Osteocyte (in vitro differentiated cells): ENCODE measurements around the gene PKN2. TPM values are rescaled to one million over a fixed set of nuclear protein-coding genes. Genes with fewer than 3 reads are reported as not detected.

Experiments used
- DNase-seq: peaks from one replicate; pipeline ENCODE4 v3.0.0; 2021; ENCODE audit warnings: mixed read lengths; ENCODE audit not compliant: unreplicated experiment; ENCODE audit errors: extremely low spot score
- H3K27ac Mint-ChIP-seq: one replicate; pipeline ENCODE4 v1.8.0; 2021; ENCODE audit warnings: mild to moderate bottlenecking, mixed read lengths; ENCODE audit not compliant: unreplicated experiment
- H3K27me3 Mint-ChIP-seq: one replicate; pipeline ENCODE4 v1.8.0; 2021; ENCODE audit warnings: mixed read lengths; ENCODE audit not compliant: unreplicated experiment
- H3K36me3 Mint-ChIP-seq: one replicate; pipeline ENCODE4 v1.8.0; 2021; ENCODE audit warnings: mixed read lengths; ENCODE audit not compliant: unreplicated experiment
- H3K4me1 Mint-ChIP-seq: one replicate; pipeline ENCODE4 v1.8.0; 2021; ENCODE audit warnings: mixed read lengths; ENCODE audit not compliant: unreplicated experiment
- H3K4me3 Mint-ChIP-seq: one replicate; pipeline ENCODE4 v1.8.0; 2021; ENCODE audit warnings: mild to moderate bottlenecking, moderate library complexity, mixed read lengths; ENCODE audit not compliant: unreplicated experiment
- H3K9me3 Mint-ChIP-seq: one replicate; pipeline ENCODE4 v1.8.0; 2021; ENCODE audit warnings: mixed read lengths; ENCODE audit not compliant: unreplicated experiment
- total RNA-seq: library from RNA; stranded (reverse); gene quantifications from 2 replicates; pipeline ENCODE4 v1.2.1, GENCODE V29; 2021
- TF ChIP-seq, protein P1 (sequence below): fragments of 200-600 bp; sonication (generic); IDR thresholded peaks from 2 replicates; pipeline ENCODE4 v1.5.0; 2021; ENCODE audit warnings: antibody characterized with exemption, mild to moderate bottlenecking, moderate library complexity

Gene PKN2
- total RNA-seq, 1 donor from 2014 or later, result 46.8 TPM

DNA sequence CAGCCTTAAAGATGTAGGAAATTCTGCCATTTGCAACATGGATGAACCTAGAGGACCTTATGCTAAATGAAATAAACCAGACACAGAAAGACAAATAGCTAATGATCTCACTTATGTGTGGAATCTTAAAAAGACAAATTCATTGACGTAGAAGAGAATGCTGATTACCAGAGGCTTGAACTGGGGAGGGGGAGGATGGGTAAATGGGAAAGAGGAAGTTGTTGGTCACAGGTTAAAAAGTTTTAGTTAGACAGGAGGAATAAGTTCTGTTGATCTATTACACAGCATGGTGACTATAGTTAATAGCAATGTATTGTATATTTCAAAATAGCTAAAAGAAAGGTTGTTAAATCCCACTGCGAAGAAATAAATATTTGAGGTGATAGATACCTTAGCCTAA lies 62.8 kb downstream of the PKN2 start:
- Mint-ChIP-seq H3K27ac (no peak overlapping the region), H3K4me1 (peaks cover 4% of the 10 kb centered on the region), H3K27me3 (no peaks in the 10 kb centered on the region), H3K36me3 (peaks cover 9% of the 10 kb centered on the region), H3K4me3 (no peak overlapping the region), H3K9me3 (no peaks in the 10 kb centered on the region)
- no peak for DNase-seq
- TF ChIP-seq, protein P1, sequence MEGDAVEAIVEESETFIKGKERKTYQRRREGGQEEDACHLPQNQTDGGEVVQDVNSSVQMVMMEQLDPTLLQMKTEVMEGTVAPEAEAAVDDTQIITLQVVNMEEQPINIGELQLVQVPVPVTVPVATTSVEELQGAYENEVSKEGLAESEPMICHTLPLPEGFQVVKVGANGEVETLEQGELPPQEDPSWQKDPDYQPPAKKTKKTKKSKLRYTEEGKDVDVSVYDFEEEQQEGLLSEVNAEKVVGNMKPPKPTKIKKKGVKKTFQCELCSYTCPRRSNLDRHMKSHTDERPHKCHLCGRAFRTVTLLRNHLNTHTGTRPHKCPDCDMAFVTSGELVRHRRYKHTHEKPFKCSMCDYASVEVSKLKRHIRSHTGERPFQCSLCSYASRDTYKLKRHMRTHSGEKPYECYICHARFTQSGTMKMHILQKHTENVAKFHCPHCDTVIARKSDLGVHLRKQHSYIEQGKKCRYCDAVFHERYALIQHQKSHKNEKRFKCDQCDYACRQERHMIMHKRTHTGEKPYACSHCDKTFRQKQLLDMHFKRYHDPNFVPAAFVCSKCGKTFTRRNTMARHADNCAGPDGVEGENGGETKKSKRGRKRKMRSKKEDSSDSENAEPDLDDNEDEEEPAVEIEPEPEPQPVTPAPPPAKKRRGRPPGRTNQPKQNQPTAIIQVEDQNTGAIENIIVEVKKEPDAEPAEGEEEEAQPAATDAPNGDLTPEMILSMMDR, result no peak

DNA sequence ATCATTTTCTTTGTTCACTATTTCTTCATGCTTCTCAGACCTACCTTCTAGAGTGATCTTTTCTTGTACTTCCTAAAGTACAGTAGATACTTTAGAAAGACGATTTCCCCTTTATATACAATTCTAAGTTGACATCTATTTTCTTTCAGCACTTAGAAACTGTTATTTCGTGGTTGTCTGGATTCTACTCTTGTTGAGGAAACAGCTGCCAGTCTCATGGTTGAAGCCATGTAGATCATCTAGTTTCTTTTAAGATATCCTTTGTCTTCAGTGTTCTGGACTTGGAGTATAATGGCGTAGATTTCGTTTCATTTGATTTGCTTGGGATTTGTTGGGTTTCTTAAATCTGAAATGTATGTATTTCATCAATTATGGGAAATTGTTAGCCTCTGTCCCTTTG lies 67.6 kb downstream of the PKN2 start:
- Mint-ChIP-seq H3K4me1 (no peaks in the 10 kb centered on the region), H3K27me3 (no peaks in the 10 kb centered on the region), H3K4me3 (no peak overlapping the region), H3K27ac (no peak overlapping the region), H3K36me3 (peaks cover 12% of the 10 kb centered on the region), H3K9me3 (no peaks in the 10 kb centered on the region)
- no peak for DNase-seq
- TF ChIP-seq, protein P1, result no peak

DNA sequence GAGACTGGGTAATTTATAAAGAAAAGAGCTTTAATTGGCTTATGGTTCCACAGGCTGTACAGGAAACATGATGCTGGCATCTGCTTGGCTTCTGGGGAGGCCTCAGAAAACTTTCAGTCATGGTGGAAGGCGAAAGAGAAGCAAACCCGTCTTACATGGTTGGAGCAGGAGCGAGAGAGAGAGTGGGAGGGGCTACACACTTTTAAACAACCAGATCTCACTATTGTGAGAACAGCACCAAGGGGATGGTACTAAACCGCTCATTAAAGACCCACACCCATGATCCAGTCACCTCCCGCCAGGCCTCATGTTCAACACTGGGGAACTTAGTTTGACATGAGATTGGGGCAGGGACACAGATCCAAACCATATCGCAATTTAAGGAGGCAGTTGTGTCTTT lies 69.4 kb downstream of the PKN2 start:
- Mint-ChIP-seq H3K36me3 (peaks cover 12% of the 10 kb centered on the region), H3K4me1 (no peaks in the 10 kb centered on the region), H3K9me3 (no peaks in the 10 kb centered on the region), H3K27ac (no peak overlapping the region), H3K27me3 (no peaks in the 10 kb centered on the region), H3K4me3 (no peak overlapping the region)
- DNase-seq, result no peak
- TF ChIP-seq, protein P1, result no peak

DNA sequence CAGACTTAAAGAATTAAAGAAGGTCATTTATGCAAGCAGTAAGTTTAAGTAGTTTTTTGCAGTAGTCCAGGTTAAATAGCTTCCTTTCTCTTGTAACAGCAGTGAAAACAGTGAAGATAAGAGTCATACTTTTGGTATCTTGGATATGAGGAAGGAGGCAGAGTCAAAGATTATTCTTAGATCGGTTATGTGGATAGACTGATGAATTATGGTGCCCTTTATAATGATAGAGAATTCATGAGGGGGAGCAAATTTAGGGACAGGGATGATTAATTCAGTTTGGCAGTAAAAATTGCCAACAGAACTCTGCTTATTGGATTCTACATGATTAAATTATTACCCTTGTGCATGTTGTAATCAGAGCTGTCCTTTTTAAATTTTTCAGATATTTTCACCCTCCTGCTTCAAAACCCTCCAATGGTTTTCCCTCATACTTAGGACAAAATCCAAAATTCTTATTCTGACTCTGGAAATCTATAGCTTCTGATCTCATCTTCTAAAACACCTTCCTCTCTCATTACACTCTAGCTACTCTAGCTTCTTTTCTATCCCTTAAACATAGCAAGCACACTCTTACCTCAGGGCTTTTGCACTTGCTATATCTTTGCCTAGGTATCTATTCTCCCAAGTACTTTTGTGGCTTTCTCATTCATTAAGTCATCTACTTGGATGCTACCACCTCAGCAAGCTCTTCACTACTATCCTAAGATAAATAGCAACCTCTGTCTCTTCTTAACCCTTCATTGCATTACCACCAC lies 79.8 kb downstream of the PKN2 start:
- Mint-ChIP-seq H3K27me3 (no peaks in the 10 kb centered on the region), H3K4me3 (no peak overlapping the region), H3K4me1 (peaks cover 21% of the 10 kb centered on the region), H3K36me3 (peaks cover 14% of the 10 kb centered on the region), H3K9me3 (no peaks in the 10 kb centered on the region), H3K27ac (peak overlapping the region; percentile 19)
- DNase-seq, result no peak
- TF ChIP-seq, protein P1, result no peak

DNA sequence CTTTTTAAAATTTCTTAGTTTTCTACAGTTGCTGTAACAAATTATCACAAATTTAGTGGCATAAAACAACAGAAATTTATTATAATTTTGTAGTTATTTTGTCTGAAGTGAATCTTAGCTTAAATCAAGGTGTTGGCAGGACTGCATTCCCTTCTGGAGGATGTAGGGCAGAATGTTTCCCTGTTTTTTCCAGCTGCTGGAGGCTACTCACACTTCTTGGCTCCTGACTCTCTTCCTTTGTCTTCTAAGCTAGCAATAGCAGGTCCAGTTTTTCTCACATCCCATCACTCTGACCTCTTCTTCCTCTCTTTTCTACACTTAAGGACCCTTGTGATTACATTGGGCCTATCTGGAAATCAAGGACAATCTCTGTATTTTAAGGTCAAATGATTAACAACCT lies 84.1 kb downstream of the PKN2 start:
- Mint-ChIP-seq H3K36me3 (peaks cover 21% of the 10 kb centered on the region), H3K27ac (no peak overlapping the region), H3K4me3 (no peak overlapping the region), H3K4me1 (peaks cover 11% of the 10 kb centered on the region), H3K9me3 (no peaks in the 10 kb centered on the region), H3K27me3 (no peaks in the 10 kb centered on the region)
- TF ChIP-seq, protein P1, result no peak
- no peak for DNase-seq
